GM18507 (cell line): ENCODE measurements around the gene RNF126.
"Not testable (repeated sequence)": the region's sequence is repeated elsewhere in the genome, so short reads cannot be mapped to it uniquely, and the experiment has no call there.

Source experiments
- DNase-seq: peaks from one replicate; pipeline ENCODE4 v3.0.0; 2011; ENCODE audit warnings: low read depth; ENCODE audit not compliant: insufficient read length; ENCODE audit errors: extremely low spot score
- FAIRE-seq: peaks from 2 replicates; lab custom pipeline; 2011; peaks lifted over from hg19 to GRCh38; lab: Jason Lieb, UNC

RNF126 gene

DNA sequence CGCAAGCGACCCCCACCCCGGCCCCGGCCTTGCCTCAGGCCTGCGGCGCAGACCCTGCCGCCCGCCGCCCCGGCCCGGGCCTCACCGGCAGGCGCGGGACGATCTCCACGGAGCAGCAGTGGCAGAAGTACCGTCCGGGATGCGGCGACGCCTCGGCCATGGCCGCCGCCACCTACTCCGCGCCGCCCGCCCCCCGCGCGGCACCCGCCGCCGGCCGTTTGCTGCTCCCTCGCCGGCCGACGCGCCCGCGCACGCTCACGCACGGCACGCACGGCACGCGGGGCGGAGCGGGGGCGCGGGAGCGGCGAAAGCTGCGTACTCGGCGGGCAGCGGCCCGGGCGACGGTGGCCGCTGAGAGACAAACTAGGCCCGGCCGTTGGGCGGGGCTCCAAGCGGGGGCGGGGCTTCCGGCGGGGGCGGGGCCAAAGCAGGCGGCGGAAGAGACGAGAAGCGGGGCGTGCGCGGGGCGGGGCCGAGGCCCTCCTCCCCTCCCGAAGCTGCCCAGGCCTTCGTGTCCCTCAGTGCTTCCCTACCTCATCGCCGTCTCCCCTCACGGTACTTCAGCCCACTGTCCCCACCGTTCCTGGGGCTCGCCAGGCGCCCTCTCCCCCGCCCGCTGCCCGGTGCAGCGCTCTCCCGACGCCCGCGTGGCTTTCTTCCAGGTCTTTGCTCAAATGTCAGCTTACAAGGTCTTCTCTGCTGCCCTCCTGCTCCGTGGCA, at the start of gene RNF126:
Gene RNF126, minus strand, starts transcription at position 253 of the 720 bp plus-strand sequence. Its CDS starts 93 bp downstream, at position 160.
- peak; percentile 89 for FAIRE-seq
- peak; percentile 96 for DNase-seq

DNA sequence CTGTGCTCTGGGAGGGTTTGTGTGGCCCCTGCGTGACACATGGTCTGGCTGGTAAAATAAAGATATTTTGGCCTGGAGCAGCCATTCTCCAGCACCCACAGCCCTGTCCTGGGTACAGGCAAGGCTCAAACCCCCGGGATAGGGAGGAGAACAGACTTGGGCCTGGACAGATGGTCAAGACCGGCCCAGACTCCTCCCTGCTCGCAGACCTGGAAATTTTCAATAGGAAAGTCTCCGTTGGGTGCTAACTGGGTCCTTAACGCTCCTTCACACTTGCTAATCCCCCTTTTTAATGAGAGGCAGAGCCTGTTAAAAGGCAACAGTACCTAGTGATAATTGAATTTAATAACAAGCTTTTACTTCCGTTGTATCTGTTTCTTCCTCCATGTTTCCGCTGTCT, 48.2 kb upstream of the RNF126 start:
- DNase-seq, result no peak
- FAIRE-seq, result no peak

DNA sequence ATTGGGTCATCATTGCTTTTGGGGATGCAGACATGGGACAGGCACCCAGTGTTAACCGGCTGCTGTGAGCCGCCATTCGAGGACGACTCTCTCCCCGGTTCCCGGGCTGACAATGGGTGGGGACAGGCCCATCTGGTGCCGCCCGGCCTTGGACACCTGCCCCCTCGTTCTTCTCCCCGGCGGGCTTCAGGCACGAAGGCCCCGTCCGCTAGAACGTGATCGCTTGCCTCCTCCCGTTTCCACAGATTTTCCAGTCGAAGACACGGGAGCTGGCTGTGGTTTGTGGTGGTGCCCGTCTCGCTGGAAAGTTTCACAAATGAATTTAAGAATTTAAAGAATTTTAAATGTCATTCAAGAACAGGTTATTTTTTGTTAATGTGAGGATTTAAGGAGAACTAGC, 47.8 kb upstream of the RNF126 start:
- no peak for DNase-seq
- no peak for FAIRE-seq

DNA sequence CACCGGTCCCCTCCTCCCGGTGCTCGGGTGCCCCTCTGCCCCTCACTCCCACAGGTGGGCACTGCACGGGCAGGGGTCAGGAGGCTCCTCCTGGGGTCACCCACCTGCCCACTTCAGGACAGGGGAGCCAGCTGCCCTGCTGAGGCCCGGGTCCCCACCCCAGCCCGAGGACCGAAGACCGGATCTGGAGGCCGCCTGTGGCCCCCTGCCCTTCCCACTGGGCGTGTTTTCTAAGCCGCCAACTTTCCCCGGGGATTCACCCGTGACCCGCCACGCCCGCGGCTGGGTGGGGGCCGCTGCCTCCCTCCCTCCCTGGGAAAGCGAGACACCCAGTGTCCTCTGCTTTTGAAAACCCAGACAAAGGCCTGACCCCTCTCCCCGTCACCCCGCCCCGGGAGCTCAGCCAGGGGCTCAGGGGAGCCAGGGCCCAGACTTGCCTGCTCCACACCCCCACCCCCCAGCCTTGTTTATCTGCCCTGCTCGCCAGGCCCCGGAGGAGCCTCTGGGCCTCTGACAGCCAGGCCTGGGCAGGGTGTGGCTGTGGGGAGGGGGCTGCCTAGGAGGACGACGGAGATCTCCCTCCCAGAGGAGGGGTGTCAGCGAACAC, 47.1 kb upstream of the RNF126 start:
- no peak for FAIRE-seq
- no peak for DNase-seq

DNA sequence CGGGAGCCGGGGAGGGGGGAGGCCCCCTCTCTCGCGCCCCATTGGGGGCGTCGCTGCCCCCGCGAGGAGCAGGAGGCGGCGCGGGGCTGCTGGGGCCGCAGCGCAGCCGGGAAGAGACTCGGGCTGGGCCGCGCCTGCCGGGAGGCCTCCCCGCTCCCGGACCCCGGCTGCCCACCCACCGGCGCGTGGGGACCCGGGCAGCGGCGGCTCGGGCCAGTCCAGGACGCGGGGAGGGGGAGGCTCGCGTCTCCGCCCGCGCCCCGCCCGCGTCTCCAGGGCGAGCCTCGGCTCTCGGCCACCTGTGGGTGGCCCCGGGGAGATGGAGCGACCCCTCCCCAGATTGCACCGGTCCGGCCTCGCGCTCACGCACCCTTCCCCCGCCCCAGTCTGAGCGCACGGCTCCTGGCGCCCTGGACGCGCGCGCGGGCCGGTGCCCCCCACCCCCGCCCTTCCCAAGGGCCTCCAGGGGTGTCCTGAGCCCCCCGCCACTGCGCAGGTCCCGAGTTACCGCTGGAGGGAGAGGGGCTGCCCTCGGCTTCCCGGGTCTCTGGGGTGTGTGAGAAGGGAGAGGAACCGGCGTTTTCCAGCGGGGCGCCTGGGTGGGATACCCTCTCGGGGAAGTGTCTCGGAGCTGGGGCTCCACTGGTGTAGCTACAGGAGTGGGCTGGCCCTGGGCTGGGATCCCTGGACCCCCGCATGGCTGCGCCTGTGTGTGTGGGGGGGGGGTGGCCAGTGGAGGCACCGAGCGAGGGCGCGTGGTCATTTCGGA, 46.4 kb upstream of the RNF126 start:
- DNase-seq, result no peak
- FAIRE-seq, result no peak

DNA sequence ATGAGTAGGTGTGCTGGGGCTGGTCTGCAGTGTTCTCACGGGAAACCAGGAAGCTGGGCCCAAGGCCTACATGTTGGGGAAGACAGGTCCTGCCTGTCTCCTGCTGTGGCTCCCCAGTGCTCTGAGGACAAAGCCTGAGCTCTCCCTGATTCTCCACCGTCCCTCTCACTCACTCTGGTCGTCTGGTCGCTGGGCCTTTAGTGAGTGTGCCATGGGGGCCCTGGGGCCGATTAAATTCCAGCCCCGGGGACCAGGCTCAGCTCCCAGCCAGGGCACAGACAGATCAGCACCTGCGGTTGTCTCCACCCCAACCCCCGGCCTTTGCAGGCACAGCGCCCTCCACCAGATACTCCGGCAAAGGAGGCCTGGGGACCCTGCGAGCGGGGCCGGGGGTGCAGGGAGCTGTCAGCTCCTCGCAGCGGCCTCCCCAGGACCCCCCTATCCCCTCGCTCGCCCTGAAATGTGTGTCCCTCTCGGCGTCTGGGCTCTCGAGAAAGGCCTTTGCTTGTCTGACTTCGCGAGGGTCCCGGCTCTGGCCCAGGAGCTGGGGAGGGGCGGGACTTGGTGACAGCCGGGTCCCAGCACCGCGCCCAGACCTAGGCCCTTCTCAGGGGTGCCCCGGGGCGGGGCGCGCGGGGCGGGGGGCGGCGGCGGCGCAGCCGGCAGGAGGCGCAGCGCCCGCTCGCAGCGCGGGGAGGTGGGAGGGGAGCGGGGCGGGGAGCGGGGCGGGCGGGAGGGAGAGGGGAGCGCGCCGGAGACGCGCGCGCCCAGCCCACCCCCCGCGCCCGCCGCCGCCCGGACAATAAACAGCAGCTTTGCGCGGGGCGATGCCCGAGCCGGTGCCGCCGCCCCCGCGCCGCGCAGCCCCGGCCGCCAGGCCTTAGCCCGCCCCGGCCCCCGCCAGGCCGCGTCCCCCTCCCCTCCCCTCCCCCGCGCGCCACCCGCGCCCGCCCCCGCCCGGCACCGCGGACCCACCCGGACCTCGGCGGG, 45.4 kb upstream of the RNF126 start, which contains the start of gene PALM:
Gene PALM, plus strand, starts transcription at position 782 of the 990 bp plus-strand sequence. CDS start 212 bp downstream, outside the sequence.
- no peak for FAIRE-seq
- no peak for DNase-seq

DNA sequence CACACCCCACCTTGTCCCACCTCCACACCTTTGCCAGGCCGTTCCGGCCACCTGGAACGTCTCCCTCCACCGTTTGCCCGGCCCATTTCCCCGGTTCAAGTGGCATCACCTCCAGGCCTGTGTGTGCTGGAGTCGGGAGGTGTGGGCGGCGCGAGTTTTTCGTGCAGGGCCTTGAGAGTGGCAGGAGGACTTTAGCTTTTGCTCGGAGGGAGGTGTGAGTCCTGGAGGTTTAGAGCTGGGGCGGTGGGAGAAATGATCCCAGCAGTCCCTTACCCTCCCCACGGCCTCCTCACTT, 41.4 kb upstream of the RNF126 start:
- FAIRE-seq (no peak), DNase-seq (no peak)

DNA sequence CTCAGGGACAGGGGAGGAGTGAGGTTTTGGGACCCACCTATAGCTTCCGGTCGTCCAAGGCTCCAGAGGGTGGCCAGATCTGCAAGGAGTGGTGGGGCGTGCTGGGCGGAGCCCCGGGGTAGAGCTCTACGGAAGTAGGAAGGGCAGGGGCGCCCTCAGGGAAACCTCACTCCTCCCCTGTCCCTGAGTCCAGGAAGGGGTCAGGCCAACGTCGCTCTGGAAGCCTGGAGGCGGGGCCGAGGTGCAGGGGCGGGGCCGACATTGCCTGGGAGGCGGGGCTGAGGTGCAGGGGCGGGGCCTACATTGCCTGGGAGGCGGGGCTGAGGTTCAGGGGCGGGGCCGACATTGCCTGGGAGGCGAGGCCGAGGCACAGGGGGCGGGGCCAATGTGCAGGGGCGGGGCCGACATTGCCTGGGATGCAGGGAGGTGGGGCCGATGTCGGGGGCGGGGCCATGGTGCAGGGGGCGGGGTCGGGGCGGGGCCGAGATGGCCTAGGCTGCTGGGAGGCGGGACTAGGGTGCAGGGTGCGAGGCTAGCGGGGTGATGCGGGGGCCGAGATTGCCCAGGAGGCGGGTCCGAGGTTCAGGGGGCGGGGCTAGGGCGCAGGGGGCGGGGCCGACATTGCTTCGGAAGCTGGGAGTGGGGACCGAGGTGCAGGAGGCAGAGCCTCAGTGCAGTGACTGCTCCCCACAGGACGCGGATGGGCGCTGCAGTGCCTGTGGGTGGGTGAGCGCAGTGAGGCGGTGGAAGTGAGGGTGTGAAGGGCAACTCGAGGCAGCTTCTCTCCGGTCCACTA, 40.8 kb upstream of the RNF126 start:
- DNase-seq (peak; percentile 67), FAIRE-seq (peak; percentile 67)

DNA sequence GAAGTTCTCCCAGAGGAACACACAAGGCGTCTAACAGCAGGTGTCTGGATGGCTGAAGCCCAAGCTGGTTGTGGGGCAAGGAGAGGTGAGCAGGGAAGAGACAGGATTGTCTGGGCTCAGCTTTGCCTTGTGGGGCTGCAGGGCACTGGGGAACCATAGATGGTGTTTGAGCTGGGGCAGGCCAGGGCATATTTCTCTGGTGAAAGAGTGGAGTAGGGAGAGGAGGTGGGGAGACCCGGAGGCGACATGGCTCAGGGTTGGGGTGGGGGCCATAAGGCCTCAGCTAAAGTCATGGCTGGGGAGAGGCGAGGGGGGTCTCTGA, 40.3 kb upstream of the RNF126 start:
- no peak for DNase-seq
- FAIRE-seq, result no peak

DNA sequence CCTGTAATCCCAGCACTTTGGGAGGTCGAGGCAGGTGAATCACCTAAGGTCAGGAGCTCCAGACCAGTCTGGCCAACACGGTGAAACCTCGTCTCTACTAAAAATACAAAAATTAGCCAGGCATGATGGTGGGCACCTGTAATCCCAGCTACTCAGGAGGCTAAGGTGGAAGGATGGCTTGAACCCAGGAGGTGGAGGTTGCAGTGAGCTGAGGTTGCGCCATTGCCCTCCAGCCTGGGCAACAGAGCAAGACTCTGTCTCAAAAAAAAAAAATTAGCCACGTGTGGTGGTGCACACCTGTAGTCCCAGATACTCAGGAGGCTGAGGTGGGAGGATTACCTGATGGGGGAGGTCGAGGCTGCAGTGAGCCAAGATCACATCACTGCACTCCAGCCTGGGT, 39.8 kb upstream of the RNF126 start:
- DNase-seq, FAIRE-seq: not testable (repeated sequence)

DNA sequence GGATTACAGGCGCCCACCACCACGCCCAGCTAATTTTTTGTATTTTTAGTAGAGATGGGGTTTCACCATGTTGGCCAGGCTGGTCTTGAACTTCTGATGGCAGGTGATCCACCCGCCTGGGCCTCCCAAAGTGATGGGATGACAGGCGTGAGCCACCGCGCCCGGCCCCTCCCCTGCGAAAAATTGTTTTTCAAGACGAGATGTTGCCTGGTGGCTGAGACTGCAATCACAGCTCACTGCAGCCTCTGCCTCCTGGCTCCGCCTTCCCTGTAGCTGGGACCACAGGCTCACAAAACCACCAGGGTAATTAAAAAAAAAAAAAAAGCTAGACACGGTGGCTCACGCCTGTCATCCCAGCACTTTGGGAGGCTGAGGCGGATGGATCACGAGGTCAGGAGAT, 36.9 kb upstream of the RNF126 start:
- FAIRE-seq, DNase-seq: not testable (repeated sequence)

DNA sequence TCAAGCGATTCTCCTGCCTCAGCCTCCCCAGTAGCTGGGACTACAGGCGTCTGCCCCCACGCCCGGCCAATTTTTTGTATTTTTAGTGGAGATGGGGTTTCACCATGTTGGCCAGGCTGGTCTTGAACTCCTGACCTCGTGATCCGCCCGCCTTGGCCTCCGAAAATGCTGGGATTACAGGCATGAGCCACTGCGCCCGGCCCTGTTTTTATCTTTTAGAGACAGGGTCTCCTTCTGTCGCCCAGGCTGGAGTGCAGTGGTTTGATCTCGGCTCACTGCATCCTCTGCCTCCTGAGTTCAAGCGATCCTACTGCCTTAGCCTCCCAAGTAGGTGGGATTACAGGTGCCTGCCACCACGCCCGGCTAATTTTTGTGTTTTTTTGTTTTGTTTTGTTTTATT, 35.5 kb upstream of the RNF126 start:
- DNase-seq, FAIRE-seq: not testable (repeated sequence)

DNA sequence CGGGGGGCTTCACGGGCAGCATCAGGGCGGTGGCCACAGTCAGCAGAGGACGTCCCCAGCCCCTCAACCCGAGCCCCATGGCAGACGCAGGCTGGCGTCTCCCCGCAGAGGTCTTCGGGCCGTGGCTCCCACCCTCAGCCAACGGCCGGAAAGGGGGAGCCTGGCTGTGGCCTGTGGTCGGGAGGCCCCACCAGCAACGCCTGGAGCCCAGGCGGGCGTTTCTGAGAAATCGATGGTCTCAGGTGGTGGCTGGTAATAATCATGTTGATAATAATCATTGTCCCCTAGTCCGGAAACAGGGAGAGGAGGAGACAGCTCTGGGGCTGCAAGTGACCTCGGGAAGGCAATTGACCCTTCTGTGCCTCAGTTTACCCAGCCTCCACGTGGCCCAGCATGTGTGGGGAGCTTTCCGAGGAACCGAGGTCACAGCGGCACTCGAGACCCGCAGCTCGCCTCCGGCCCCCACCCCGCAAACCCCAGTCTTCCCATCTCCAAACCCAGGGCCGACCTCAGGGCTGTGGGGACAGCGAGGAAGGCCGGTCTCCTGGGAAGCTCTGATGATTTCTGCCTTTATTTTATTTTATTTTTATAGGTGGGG, 32.4 kb upstream of the RNF126 start, which contains the start of gene PRSS57:
Gene PRSS57, minus strand, starts transcription at position 101 of the 598 bp plus-strand sequence. Its CDS starts 22 bp downstream, at position 79.
- no peak for FAIRE-seq
- no peak for DNase-seq

DNA sequence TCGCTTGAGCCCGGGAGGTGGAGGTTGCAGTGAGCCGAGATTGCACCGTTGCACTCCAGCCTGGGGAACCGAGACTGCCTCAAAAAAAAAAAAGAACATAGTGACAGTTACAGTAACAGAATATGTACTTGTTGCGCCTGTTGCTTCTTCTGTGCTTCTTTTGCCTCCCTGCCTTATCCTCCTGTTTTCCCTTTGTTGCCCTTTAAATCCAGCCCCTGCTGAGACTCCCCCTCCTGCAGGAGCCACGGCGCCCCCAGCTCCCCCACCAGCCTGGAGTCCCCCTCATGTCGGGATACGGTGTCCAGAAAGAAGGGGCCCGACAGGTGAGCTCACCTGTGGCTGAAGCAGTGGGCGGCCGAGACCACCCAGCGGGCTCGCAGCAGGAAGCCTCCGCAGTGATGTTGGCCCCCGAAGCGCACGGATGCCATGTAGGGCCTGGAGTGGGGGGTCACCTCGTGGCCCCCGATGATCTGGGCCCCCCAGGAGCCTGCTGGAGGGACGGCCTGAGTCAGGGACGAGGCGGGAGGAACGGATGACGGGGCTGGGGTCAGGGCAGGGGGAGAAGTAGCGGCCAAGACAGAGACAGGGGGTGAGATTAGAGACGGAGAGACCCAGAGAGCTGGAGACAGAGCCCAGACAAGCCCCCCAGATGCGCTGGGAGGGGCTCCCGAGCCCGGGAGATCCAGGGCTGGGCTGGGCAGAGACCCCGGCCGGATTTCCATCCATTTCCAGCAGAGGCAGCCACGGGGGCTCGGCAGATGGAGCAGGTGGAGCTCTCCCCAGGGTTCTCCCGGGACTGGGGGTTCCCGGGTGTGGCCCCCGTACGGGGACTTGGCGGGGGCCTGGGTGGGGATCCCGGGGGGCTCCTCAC, 31.7 kb upstream of the RNF126 start:
- DNase-seq (no peak), FAIRE-seq (no peak)

DNA sequence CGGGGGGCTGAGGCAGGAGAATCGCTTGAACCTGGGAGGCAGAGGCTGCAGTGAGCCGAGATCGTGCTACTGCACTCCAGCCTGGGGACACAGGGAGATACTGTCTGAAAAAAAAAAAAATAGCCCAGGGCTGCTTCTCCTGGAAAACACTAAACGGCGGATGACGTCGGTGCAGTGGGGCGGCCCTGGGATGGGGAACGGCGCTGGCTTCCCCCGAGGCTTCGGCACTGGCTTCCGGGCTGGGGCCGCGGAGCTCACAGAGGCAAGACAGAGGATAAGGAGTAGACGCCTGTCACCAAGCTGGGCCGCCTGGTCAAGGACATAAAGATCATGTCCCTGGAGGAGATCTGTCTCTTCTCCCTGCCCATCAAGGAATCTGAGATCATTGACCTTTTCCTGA, 27.2 kb upstream of the RNF126 start:
- DNase-seq (no peak), FAIRE-seq (no peak)

DNA sequence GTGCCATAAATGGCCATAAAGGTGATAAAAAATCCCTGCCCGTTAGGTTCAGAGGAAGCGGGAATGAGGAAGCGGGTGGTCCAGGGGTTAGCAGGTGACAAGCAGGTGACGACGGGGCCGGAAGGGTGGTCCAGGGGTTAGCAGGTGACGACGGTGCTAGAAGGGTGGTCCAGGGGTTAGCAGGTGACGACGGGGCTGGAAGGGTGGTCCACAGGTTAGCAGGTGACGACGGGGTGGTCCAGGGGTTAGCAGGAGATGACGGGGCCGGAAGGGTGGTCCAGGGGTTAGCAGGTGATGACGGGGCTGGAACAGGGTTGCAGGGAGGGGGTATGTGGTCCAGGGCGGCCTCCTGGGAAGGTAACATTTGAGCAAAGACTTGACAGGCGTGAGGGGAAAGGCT, 26.0 kb upstream of the RNF126 start:
- FAIRE-seq, result no peak
- no peak for DNase-seq

DNA sequence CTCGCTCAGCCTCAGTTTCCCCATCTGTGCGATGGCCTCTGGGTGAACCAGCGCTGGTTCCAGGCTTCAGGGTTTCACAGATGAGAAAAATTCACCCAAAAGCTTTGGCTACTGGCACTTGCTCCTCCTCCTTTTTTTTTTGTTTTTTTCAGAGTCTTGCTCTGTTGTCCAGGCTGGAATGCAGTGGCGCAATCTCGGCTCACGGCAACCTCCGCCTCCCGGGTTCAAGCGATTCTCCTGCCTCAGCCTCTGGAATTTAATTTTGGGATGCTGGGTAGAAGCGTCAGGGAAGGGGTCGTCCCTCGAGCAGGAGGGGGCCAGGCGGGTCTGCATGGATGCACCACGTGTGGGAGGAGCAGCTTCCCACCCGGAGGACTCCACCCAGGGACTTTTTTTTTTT, 25.2 kb upstream of the RNF126 start:
- DNase-seq (no peak), FAIRE-seq (no peak)
